HCT116 (cell line): ENCODE data around the gene PPTC7. TPM values are rescaled to one million over a fixed set of nuclear protein-coding genes. Genes with fewer than 3 reads are reported as not detected.

Experiments used
- ATAC-seq: fragments of 200-7000 bp; cut with Tn5 transposase; 2 replicates; pipeline ENCODE4 v1.9.1; 2020; ENCODE audit warnings: mild to moderate bottlenecking, moderate library complexity
- BruUV-seq: library from RNA; stranded (reverse); fragments of 400-500 nt; replicated peaks from 2 replicates; lab custom pipeline; 2021; lab: Mats Ljungman, UMichigan
- CTCF ChIA-PET: fragments of 300-600 bp; sonication (Branson Sonifier 250); formaldehyde crosslinking; loops from one replicate; lab custom pipeline; 2021; ENCODE audit warnings: antibody characterized with exemption; lab: Charles Lee
- POLR2A ChIA-PET: fragments of 300-600, 350-600 bp; sonication (Branson Sonifier 250); formaldehyde crosslinking; loops from one replicate; lab custom pipeline; 2021; ENCODE audit warnings: antibody characterized with exemption; lab: Charles Lee
- RAD21 ChIA-PET, 2 experiments: fragments of 300-600 bp; sonication (Branson Sonifier 250); formaldehyde crosslinking; loops; one replicate each; lab custom pipeline; 2023; ENCODE audit warnings: low total read pairs in 2 of 2; ENCODE audit not compliant: uncharacterized antibody in 2 of 2, unreplicated experiment in 2 of 2, low non-redundant PET in 1 of 2; lab: Charles Lee
- DNase-seq: peaks from one replicate; pipeline ENCODE4 v3.0.0-alpha.2; 2010; ENCODE audit warnings: low read depth, low spot score
- H2AFZ ChIP-seq: fragments of 200-600 bp; shearing (Covaris generic), sonication (generic); 2 replicates; pipeline ENCODE4 v1.6.1; 2017; ENCODE audit warnings: low read depth, mixed run types, mixed read lengths, antibody characterized with exemption, low read length; ENCODE audit not compliant: poor library complexity, severe bottlenecking
- H3K27ac ChIP-seq: 2 replicates; pipeline ENCODE4 v1.5.1; 2012; ENCODE audit warnings: low read depth, low read length
- H3K27me3 ChIP-seq: fragments of 200-600 bp; sonication (generic); 2 replicates; pipeline ENCODE4 v1.6.1; 2016; ENCODE audit warnings: mixed run types, low read length, mixed read lengths; ENCODE audit not compliant: insufficient read depth
- H3K36me3 ChIP-seq, 2 experiments: fragments of 200-500 bp in 1 of 2; fragments of 200-600 bp in 1 of 2; sonication (Bioruptor generic) in 1 of 2; sonication (generic) in 1 of 2; 2 replicates each; pipeline versions ENCODE4 v1.5.1 to v1.6.1; 2014 to 2016; ENCODE audit warnings: low read length in 2 of 2, inconsistent platforms in 1 of 2, mixed read lengths in 1 of 2, mixed run types in 1 of 2; ENCODE audit not compliant: insufficient read depth in 2 of 2, control insufficient read depth in 1 of 2
- H3K4me1 ChIP-seq, 2 experiments: fragments of 200-600 bp in 1 of 2; sonication (generic) in 1 of 2; 2 replicates each; pipeline versions ENCODE4 v1.5.1 to v1.6.1; 2012 to 2017; ENCODE audit warnings: low read length in 2 of 2, inconsistent platforms in 1 of 2, mild to moderate bottlenecking in 1 of 2, mixed read lengths in 1 of 2, mixed run types in 1 of 2, moderate library complexity in 1 of 2; ENCODE audit not compliant: insufficient read depth in 2 of 2, control insufficient read depth in 1 of 2
- H3K4me2 ChIP-seq: fragments of 200-600 bp; sonication (generic); 2 replicates; pipeline ENCODE4 v1.6.1; 2017; ENCODE audit warnings: mixed run types, low read length, mixed read lengths
- H3K4me3 ChIP-seq, 2 experiments: fragments of 200-600 bp in 1 of 2; sonication (generic) in 1 of 2; replicated peaks in 1 of 2; 2 replicates each; pipeline ENCODE4 v1.5.1; 2011 to 2016; ENCODE audit warnings: low read length in 2 of 2, control low read depth in 1 of 2, low read depth in 1 of 2, mild to moderate bottlenecking in 1 of 2, mixed read lengths in 1 of 2, mixed run types in 1 of 2
- H3K79me2 ChIP-seq: fragments of 200-600 bp; sonication (generic); 2 replicates; pipeline ENCODE4 v1.6.1; 2017; ENCODE audit warnings: mild to moderate bottlenecking, mixed run types, low read length, moderate library complexity, mixed read lengths; ENCODE audit not compliant: insufficient read depth
- H3K9ac ChIP-seq: fragments of 200-600 bp; sonication (generic); 2 replicates; pipeline ENCODE4 v1.6.1; 2016; ENCODE audit warnings: low read length, mixed read lengths
- H3K9me2 ChIP-seq: fragments of 200-600 bp; sonication (generic), shearing (Covaris generic); 2 replicates; pipeline ENCODE4 v1.6.1; 2017; ENCODE audit warnings: mixed run types, mild to moderate bottlenecking, moderate library complexity; ENCODE audit not compliant: insufficient read depth
- H3K9me3 ChIP-seq, 2 experiments: fragments of 200-500 bp in 1 of 2; fragments of 200-600 bp in 1 of 2; sonication (Bioruptor generic) in 1 of 2; sonication (generic) in 1 of 2; 2 replicates each; pipeline ENCODE4 v1.6.1; 2014 to 2017; ENCODE audit warnings: low read length in 2 of 2, mixed read lengths in 2 of 2, inconsistent platforms in 1 of 2, low read depth in 1 of 2, mild to moderate bottlenecking in 1 of 2, mixed run types in 1 of 2, moderate library complexity in 1 of 2; ENCODE audit not compliant: control insufficient read depth in 1 of 2, insufficient read depth in 1 of 2
- H4K20me1 ChIP-seq: fragments of 200-600 bp; sonication (generic), shearing (Covaris generic); 2 replicates; pipeline ENCODE4 v1.6.1; 2017; ENCODE audit warnings: mixed run types, mild to moderate bottlenecking, moderate library complexity; ENCODE audit not compliant: insufficient read depth
- CBX3 ChIP-seq: IDR thresholded peaks from 2 replicates; pipeline ENCODE4 v1.6.1; 2012; ENCODE audit warnings: low read depth
- CEBPB ChIP-seq: IDR thresholded peaks from 2 replicates; pipeline ENCODE4 v1.6.1; 2012; ENCODE audit warnings: low read depth
- ELF1 ChIP-seq: IDR thresholded peaks from 2 replicates; pipeline ENCODE4 v1.6.1; 2012; ENCODE audit warnings: low read depth, borderline replicate concordance
- EZH2 ChIP-seq: fragments of 200-600 bp; sonication (generic); IDR thresholded peaks from 2 replicates; pipeline ENCODE4 v1.6.1; 2017; ENCODE audit warnings: antibody characterized with exemption, mixed run types
- JUND ChIP-seq: IDR thresholded peaks from 2 replicates; pipeline ENCODE4 v1.6.1; 2012
- MAX ChIP-seq: IDR thresholded peaks from 2 replicates; pipeline ENCODE4 v1.6.1; 2012
- POLR2AphosphoS5 ChIP-seq: IDR thresholded peaks from 2 replicates; pipeline ENCODE4 v1.6.1; 2011; ENCODE audit warnings: mild to moderate bottlenecking, low read depth, low read length, moderate library complexity
- SIN3A ChIP-seq: IDR thresholded peaks from 2 replicates; pipeline ENCODE4 v1.6.1; 2012; ENCODE audit warnings: low read depth
- SRF ChIP-seq: IDR thresholded peaks from 2 replicates; pipeline ENCODE4 v1.6.1; 2012; ENCODE audit warnings: low read depth
- ZFX ChIP-seq: fragments of 450-650 bp; IDR thresholded peaks from 2 replicates; pipeline ENCODE4 v1.6.1; 2017
- ZNF274 ChIP-seq: fragments of 200-500 bp; sonication (Bioruptor generic); IDR thresholded peaks from 2 replicates; pipeline ENCODE4 v1.6.1; 2014; ENCODE audit warnings: mild to moderate bottlenecking, low read depth, low read length, inconsistent platforms
- intact Hi-C: fragments of 100-400 bp; cut with micrococcal nuclease; formaldehyde crosslinking; loops from 2 replicates; pipeline ENCODE4 v1.10.0; 2022
- total RNA-seq: library from RNA; stranded (reverse); gene quantifications from one replicate; pipeline ENCODE4 v1.2.1, GENCODE V29; 2021; ENCODE audit not compliant: unreplicated experiment
- TF ChIP-seq, protein P1 (sequence below): IDR thresholded peaks from 2 replicates; pipeline ENCODE4 v1.6.1; 2011; ENCODE audit warnings: mild to moderate bottlenecking, low read length, moderate library complexity; ENCODE audit not compliant: insufficient replicate concordance; ENCODE audit errors: extremely low read depth

The PPTC7 gene
- total RNA-seq, 1 experiment from 2014 or later = 25.2 TPM

DNA sequence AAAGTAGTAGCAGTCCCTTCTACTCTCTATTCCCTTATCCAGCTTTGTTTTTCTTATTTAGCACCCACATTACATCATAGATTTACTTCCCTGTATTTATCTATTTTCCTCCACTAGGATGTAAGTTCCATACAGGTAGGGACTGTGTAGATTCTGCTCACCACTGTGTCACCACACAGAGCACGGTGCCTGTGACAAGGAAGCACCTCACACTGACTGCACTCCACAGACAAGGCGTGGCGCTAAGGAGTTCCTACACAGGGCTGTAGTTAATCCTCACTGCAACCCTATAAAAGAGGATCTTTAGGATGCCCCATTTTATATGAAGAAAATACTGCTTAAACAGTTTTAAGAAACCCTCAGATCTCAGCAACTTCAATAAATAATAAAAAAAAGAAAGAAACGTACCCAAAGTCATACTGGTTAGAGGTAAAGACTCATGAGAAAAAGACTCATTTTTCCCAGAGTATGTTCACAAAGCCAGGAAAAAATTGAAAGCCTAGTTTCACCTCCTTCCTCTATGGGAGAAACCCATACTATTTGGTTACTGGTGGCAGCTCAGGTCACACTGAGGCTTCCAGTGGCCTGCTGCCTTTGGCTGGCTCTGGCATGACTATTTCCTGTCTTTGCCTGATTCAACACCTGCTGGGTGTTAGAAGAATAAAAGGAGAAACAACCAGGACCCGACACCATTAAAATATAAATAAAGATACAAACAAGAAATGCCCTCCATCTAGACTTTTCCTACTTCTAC, 44.1 kb downstream of the PPTC7 start:
- peaks cover 12 to 34% of the 10 kb centered on the region in 2 experiments; a peak in 3 of 4 replicates for H3K36me3 ChIP-seq

More for the DNA sequence above, 44.1 kb downstream of the PPTC7 start:
- ChIA-PET POLR2A (no interaction called here), CTCF (no interaction called here), RAD21 (no interaction called here)
- Histone ChIP-seq H3K4me3 (no peak overlapping the region), H4K20me1 (no peaks in the 10 kb centered on the region), H3K79me2 (peaks cover 38% of the 10 kb centered on the region; the same call in 1 of the 2 replicates), H3K9ac (no peak overlapping the region), H3K9me3 (no peaks in the 10 kb centered on the region), H2AFZ (no peak overlapping the region), H3K9me2 (no peaks in the 10 kb centered on the region), H3K4me2 (no peak overlapping the region), H3K4me1 (no peaks in the 10 kb centered on the region), H3K27ac (no peak overlapping the region), H3K27me3 (no peaks in the 10 kb centered on the region)
- BruUV-seq = no TSS peak
- DNase-seq (no peak), ATAC-seq (no peak)
- intact Hi-C loops = no loop called here
- TF ChIP-seq SIN3A (no peak), JUND (no peak), CEBPB (no peak), POLR2AphosphoS5 (no peak), EZH2 (no peak), ZNF274 (no peak), SRF (no peak), CBX3 (no peak), MAX (no peak), ELF1 (no peak), ZFX (no peak)
- TF ChIP-seq, protein P1, sequence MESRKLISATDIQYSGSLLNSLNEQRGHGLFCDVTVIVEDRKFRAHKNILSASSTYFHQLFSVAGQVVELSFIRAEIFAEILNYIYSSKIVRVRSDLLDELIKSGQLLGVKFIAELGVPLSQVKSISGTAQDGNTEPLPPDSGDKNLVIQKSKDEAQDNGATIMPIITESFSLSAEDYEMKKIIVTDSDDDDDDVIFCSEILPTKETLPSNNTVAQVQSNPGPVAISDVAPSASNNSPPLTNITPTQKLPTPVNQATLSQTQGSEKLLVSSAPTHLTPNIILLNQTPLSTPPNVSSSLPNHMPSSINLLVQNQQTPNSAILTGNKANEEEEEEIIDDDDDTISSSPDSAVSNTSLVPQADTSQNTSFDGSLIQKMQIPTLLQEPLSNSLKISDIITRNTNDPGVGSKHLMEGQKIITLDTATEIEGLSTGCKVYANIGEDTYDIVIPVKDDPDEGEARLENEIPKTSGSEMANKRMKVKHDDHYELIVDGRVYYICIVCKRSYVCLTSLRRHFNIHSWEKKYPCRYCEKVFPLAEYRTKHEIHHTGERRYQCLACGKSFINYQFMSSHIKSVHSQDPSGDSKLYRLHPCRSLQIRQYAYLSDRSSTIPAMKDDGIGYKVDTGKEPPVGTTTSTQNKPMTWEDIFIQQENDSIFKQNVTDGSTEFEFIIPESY = no peak
